ENCODE data around the gene ERVK3-1. TPM values are rescaled to one million over a fixed set of nuclear protein-coding genes. Genes with fewer than 3 reads are reported as not detected.
"Not testable (repeated sequence)": the region's sequence is repeated elsewhere in the genome, so short reads cannot be mapped to it uniquely, and the experiment has no call there.

Gene ERVK3-1
- total RNA-seq, 1 experiment from 2014 or later, result 26.0 TPM

DNA sequence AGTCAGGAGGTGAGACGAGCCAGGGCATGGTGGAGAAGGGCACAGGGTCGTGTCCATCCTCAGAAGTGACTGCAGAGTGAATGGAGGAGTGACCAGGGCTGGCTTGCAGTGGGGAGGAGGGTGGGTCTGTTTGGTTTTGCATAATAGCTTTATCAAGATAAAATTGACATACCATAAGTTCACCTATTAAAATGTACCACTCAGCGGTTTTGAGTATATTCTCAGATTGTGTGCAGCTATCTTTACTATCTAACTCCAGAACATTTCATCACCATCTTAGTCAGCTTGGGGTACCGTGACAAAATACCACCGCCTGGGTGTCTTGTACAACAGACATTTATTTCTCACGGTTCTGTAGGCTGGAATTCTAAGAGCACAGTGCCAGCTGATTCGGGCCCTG lies 13.2 kb upstream of the ERVK3-1 start:
- peaks cover 89% of the 10 kb centered on the region for H3K36me3 ChIP-seq
- H3K4me3 ChIP-seq, result no peak overlapping the region
- no peaks in the 10 kb centered on the region for H3K27me3 ChIP-seq
- DNase-seq, result no peak
- H3K9me3 ChIP-seq, result peaks cover 38% of the 10 kb centered on the region

DNA sequence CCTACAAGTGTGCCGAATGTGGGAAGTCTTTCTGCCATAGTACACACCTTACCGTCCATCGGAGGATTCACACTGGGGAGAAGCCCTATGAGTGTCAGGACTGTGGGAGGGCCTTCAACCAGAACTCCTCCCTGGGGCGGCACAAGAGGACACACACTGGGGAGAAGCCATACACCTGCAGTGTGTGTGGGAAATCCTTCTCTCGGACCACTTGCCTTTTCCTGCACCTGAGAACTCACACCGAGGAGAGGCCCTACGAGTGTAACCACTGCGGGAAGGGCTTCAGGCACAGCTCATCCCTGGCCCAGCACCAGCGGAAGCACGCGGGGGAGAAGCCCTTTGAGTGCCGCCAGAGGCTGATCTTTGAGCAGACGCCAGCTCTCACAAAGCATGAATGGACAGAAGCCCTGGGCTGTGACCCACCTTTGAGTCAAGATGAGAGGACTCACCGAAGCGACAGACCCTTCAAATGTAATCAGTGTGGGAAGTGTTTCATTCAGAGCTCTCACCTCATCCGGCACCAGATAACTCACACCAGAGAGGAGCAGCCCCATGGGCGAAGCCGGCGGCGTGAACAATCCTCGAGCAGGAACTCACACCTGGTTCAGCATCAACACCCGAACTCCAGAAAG lies 10.3 kb upstream of the ERVK3-1 start:
- H3K9me3 ChIP-seq, result peaks cover 45% of the 10 kb centered on the region
- H3K4me3 ChIP-seq, result no peak overlapping the region
- no peaks in the 10 kb centered on the region for H3K27me3 ChIP-seq
- H3K36me3 ChIP-seq, result peaks cover 87% of the 10 kb centered on the region
- no peak for DNase-seq

DNA sequence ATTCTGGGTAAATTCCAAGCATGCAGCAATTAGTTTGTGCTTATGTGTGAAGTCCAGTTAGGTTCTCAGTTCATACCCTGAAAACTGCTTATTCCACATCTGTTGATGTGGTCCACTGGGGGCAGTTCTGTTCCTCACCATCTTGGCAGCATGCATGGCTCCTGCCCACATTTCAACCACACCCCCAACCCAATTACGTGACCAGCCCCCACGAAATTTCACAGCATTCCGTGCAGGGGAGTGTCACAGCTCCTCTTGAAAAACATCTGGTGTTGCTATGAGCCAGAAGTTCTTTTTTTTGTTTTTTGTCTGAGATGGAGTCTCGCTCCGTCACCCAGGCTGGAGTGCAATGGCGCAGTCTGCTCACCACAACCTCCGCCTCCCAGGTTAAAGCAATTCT lies 9.1 kb upstream of the ERVK3-1 start:
- H3K27me3 ChIP-seq, result no peaks in the 10 kb centered on the region
- H3K4me3 ChIP-seq, result no peak overlapping the region
- H3K36me3 ChIP-seq, result peaks cover 87% of the 10 kb centered on the region
- peaks cover 46% of the 10 kb centered on the region for H3K9me3 ChIP-seq
- DNase-seq, result no peak

DNA sequence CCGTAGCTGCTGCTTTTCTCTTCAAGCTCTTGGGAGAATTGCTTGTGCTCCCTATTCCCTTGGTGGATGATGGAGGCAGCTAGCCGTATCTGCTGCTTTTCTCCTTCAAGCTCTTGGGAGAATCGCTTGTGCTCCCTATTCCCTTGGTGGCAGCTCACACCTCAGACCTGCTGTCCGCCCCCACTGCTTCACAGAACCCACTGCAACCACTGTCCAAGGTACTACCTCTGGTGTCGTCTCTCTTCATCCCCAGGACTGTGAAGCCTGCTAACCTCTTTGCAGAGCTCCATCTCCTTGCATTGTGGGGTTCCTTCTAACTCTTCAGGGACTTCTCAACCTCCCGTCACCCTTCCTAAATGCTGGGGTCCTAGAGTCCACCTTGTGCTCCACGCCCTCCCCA lies 4.6 kb upstream of the ERVK3-1 start:
- H3K9me3 ChIP-seq, result peaks cover 31% of the 10 kb centered on the region
- no peak for DNase-seq
- H3K36me3 ChIP-seq, result peaks cover 62% of the 10 kb centered on the region
- H3K27me3 ChIP-seq, result no peaks in the 10 kb centered on the region
- no peak overlapping the region for H3K4me3 ChIP-seq

DNA sequence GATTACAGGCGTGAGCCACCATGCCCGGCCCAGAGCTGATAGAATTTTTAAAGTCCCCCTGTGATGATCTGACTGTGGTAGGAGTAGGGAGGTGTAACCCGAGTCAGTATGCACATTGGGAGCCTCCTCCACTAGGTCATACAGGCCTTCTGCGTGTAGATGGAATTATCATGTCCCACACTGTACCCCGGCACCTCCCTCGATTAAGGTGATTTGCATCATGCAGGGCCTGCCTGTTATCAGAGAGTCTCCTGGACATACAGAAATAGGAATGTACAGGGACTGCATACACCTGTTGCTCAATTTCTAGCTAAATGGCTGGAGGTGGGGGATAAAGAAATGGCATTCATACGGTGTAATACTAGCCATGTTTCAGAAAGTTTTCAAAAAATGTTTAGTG lies 922 bp upstream of the ERVK3-1 start:
- H3K9me3 ChIP-seq, result peaks cover 38% of the 10 kb centered on the region
- no peak for DNase-seq
- peaks cover 68% of the 10 kb centered on the region for H3K36me3 ChIP-seq
- no peaks in the 10 kb centered on the region for H3K27me3 ChIP-seq
- no peak overlapping the region; the same call in none of the 2 replicates for H3K4me3 ChIP-seq

DNA sequence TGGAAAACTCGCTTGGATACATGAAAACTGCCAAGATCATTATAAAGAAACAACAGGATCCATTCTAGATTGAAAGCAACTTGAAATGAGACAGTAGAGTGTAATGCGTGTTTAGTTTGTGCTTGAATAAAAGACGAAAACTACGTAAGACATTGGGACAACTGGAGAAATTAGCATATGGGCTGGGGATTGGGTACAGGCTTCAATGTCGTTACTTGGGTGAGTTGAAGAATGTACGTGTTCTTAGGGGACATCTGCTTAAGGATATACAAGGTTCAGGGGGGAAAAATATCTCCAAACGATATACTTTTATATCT lies 471 bp upstream of the ERVK3-1 start:
- DNase-seq, result no peak
- H3K36me3 ChIP-seq, result peaks cover 69% of the 10 kb centered on the region
- H3K27me3 ChIP-seq, result no peaks in the 10 kb centered on the region

DNA sequence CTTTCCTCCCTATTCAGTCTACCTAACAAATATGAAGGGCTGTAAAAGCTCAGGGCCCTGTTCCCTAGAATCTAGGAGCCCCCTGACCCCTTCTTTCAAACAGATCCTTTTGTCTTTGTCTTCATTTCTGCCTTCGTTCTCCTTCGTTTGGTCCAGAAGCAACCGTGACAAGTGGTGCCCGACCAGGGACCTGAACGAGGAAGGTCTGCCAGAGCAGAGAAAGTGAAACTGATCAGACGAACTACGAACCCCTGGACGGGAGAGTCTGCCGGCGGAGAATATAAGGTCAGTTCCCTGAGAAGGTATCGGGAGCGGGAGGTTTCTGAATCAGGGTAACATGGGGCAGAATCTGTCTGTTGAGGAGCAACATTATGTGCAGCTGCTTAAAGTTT lies 751 bp downstream of the ERVK3-1 start:
- H3K36me3 ChIP-seq, result peaks cover 71% of the 10 kb centered on the region
- DNase-seq, result no peak
- H3K4me3 ChIP-seq, result peak overlapping the region; percentile 68
- no peaks in the 10 kb centered on the region for H3K27me3 ChIP-seq
- peaks cover 43% of the 10 kb centered on the region for H3K9me3 ChIP-seq

More for the DNA sequence above, 471 bp upstream of the ERVK3-1 start:
- H3K4me3 ChIP-seq, result peak overlapping the region; percentile 68
- peaks cover 42% of the 10 kb centered on the region for H3K9me3 ChIP-seq

DNA sequence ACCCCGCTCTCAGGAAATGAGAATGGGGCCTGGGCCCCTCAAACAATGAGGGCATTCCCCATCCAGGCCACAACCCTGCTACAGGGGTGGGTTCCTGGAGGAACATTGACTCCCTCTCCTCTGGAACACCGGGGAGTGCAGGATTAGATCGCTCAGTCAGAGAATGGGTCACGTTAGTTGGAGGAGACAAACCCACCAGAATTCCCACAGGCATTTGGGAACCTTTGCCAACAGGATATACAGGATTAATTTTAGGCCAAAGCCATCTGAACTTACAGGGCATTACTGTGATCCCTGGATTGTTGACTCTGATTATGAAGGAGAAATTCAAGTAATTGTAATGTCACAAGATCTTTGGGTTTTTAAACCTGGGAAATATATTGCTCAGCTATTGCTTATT lies 2.6 kb downstream of the ERVK3-1 start:
- H3K9me3 ChIP-seq, result peaks cover 48% of the 10 kb centered on the region
- H3K36me3 ChIP-seq, result peaks cover 74% of the 10 kb centered on the region
- no peaks in the 10 kb centered on the region for H3K27me3 ChIP-seq
- no peak for DNase-seq
- no peak overlapping the region for H3K4me3 ChIP-seq

DNA sequence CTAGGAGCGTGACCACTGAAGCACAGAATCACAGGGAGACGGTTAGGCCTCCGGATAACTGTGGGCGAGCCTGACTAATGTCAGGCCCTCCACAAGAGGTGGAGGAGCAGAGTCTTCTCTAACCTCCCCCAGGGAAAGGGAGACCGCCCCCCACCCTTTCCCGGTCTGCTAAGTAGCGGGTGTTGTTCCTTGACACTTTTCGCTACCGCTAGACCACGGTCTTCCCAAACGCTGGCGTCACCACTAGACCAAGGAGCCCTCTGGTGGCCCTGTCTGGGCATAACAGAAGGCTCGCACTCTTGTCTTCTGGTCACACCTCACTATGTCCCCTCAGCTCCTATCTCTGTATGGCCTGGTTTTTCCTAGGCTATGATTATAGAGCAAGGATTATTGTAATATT lies 5.5 kb downstream of the ERVK3-1 start:
- not testable (repeated sequence) for DNase-seq, H3K4me3 ChIP-seq, H3K27me3 ChIP-seq
- H3K9me3 ChIP-seq, result peaks cover 40% of the 10 kb centered on the region
- H3K36me3 ChIP-seq, result peaks cover 93% of the 10 kb centered on the region

DNA sequence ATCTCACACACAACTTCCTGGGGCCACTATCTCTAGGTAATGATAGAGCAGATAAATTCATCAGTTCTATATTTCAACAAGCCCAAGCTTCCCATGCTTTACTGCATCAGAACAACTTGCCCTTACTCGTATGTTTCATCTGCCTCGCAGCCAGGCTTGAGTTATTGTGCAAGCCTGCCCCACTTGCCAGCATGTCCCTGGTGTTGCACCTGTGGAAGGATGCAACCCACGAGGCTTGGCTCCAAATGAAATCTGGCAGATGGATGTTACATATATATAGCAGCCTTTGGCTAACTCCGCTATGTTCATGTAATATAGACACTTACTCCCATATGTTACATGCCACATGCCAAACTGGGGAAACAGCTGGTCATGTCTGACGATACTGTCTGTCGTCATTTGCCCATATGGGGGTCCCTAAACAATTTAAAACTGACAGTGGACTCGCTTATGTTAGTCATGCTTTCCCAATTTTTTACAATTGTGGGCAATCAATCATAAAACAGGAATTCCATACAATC lies 6.2 kb downstream of the ERVK3-1 start:
- Histone ChIP-seq H3K27me3 (no peaks in the 10 kb centered on the region), H3K4me3 (no peak overlapping the region), H3K9me3 (peaks cover 34% of the 10 kb centered on the region), H3K36me3 (peaks cover 86% of the 10 kb centered on the region)
- no peak for DNase-seq

DNA sequence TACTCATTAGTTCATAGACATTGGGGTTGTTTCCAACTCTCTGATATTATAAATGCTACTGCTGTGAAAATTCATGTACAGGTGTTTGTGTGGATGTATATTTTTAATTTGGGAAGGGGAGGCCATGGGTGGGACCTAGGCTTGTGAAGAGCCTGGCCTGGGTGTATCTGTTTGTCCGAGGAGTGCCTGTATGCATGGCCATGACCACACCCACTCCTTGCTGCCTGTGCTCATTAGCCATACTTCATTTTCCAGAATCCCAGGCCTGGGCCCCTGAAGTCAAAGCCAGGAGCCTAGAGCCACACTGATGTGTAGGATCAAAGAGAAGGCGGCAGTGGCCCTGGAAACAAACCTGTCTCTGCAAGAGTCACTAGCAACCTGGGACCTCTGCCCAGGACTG lies 10.4 kb downstream of the ERVK3-1 start:
- no peak overlapping the region for H3K4me3 ChIP-seq
- no peak for DNase-seq
- H3K36me3 ChIP-seq, result peaks cover 47% of the 10 kb centered on the region
- H3K27me3 ChIP-seq, result no peaks in the 10 kb centered on the region
- peaks cover 10% of the 10 kb centered on the region for H3K9me3 ChIP-seq

DNA sequence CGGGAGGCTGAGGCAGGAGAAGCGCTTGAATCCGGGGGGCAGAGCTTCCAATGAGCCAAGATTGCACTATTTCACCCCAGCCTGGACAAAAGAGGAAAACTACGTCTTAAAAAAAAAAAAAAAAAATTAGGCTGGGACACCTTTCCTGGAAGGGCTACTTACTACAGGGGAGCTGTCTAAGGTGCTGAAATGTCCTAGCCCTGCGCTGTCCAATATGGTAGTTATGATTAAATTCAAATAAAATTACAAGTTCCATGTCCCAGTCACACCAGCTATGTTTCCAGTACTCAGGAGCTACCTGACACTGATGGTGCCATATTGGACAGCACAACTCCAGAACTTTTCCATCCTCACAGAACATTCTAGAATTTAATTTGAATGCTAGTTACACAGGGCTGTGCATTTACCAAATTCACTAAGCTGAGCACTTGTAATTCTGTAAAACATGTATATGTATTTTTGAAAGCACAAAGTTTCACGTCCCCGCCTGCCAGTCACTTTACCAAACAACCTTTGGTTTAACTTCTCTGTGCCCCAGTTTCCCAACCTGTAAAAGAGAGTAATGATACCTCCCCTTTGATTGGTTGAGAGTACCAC lies 12.4 kb downstream of the ERVK3-1 start:
- H3K4me3 ChIP-seq, result no peak overlapping the region
- peaks cover 6% of the 10 kb centered on the region for H3K9me3 ChIP-seq
- H3K27me3 ChIP-seq, result no peaks in the 10 kb centered on the region
- peaks cover 41% of the 10 kb centered on the region for H3K36me3 ChIP-seq
- DNase-seq, result no peak

DNA sequence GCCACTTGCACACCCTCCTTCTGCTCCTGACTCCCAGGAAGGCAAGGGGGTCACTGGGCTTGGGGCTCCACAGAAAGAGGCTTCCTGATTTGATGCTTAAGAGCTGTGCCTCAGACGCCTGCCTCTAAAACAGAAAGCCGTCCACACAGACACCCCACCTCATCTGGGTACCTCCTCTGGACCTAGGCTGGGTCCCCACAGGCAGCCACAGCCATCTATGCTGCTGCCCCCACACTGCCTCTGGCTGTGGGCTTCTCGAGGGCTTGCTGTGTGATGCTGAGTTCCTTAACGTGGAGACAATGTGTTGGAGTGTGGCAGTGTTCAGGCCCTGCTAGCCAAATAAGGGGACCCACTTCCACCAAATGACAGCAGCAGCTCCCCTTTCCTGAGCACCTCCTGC lies 13.1 kb downstream of the ERVK3-1 start:
- H3K27me3 ChIP-seq, result no peaks in the 10 kb centered on the region
- no peak overlapping the region for H3K4me3 ChIP-seq
- peaks cover 4% of the 10 kb centered on the region; the same call in 1 of the 2 replicates for H3K9me3 ChIP-seq
- DNase-seq, result no peak
- peaks cover 34% of the 10 kb centered on the region for H3K36me3 ChIP-seq

DNA sequence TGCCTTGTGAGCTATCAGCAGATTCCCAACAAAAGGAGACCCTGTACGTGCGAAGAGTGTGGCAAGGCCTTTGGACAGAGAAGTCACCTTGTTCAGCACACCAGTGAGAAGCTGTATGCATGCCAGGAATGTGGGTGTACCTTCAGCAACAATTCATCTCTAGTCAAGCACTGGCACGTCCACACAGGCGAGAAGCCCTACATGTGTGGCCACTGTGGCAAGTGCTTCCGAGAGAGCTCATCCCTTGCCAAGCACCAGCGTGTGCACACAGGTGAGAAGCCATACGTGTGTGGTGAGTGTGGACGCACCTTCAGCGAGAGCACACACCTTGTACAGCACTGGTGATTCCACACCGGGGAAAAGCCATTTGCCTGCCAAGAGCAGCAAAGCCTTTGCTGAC lies 14.1 kb downstream of the ERVK3-1 start:
- DNase-seq, result no peak
- Histone ChIP-seq H3K27me3 (no peaks in the 10 kb centered on the region), H3K4me3 (no peak overlapping the region)

DNA sequence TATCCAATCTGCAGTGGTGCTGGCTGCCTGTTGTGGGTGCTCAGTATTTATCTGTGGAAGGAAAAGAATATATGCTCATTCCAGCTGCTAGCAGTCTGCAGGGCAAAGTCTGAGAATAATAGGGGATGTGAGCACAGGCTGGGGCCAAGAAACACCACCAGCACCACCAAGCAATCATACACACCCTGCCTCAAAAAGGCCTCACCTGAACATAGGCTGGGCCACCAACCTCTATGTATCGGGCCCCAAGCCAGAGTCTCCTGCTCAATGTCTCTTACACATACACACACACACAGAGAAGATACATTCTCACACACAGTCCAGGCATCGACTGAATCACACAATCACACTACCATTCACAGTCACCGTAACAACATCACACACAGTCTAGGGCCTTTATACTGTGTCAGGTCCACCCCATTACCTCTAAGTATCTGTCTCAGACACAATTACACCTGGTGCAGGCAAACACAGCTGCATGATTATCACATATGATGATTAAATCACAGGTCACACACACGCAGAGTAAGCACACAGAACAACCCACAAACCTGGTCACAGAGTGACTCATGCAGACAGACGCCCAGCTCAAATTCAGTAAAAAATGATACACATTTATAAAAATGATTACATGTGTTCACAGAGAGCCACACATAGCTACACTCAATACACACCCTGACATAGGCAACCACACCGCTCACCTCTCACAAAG lies 20.3 kb downstream of the ERVK3-1 start:
- Histone ChIP-seq H3K36me3 (peaks cover 23% of the 10 kb centered on the region), H3K4me3 (peak overlapping the region; percentile 89), H3K27me3 (no peaks in the 10 kb centered on the region), H3K9me3 (no peaks in the 10 kb centered on the region)
- DNase-seq, result no peak

More for the DNA sequence above, 14.1 kb downstream of the ERVK3-1 start:
- H3K9me3 ChIP-seq, result no peaks in the 10 kb centered on the region
- H3K36me3 ChIP-seq, result peaks cover 25% of the 10 kb centered on the region

DNA sequence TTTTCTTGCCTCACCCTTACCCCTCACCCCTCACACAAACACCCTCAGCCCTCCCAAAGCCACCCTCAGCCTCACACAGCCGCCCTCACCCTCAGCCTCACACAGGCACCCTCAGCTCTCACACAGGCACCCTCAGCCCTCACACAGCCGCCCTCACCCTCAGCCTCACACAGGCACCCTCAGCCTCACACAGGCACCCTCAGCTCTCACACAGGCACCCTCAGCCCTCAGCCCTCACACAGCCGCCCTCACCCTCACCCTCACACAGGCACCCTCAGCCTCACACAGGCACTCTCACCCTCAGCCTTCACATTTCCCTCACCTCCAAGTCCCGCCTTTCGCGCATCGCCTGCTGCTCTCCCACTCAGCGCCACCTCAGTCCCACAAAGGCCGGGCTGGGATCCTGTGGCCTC lies 21.3 kb downstream of the ERVK3-1 start:
- peak overlapping the region; percentile 89 for H3K4me3 ChIP-seq
- peaks cover 20% of the 10 kb centered on the region for H3K36me3 ChIP-seq
- H3K9me3 ChIP-seq, result peaks cover 2% of the 10 kb centered on the region; the same call in 1 of the 2 replicates
- no peaks in the 10 kb centered on the region for H3K27me3 ChIP-seq
- no peak for DNase-seq

DNA sequence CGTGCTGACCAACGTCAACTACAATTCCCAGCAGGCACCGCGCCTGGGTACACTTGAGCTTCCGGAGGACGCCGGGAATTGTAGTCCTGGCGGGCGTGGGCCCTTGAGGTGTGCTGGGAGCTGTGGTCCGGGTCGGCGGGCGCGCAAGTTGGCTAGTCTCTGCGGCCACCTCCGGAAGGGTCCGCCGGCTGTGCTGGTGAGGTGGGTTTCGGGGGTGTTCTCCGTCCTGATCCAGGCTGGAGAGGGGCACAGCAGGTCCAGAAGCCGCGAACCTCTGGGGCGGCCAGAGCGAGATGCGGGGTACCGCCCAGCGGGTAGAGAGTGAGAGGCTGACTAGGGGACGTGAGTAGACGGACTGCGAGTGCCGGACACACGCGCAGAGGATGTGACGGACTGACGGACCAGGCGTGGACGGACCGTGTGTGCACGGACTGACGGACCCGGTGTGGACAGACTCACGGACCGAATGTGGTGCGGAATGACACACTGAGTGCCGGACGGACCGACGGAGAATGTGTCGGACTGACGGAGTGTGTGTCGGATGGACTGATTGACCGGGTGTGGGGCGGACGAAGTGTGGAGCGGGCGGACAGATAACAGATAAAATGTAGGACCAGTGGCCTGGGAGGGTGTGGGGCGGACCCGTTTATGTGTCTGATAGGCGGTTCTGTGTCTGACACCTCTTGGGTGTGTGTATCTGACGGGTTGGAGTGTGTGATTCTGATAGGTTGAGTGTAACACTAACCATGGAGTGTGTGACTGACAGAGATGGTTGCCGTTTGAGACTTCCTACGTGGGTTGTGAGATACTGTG lies 21.9 kb downstream of the ERVK3-1 start, which contains the start of gene ZSCAN22:
Gene ZSCAN22, plus strand, starts transcription at position 81 of the 813 bp plus-strand sequence. CDS start 7,809 bp downstream, outside the sequence.
- peak within 1 kb of the TSS; percentile 89 for H3K4me3 ChIP-seq
- no peaks in the 10 kb centered on the region for H3K27me3 ChIP-seq
- DNase-seq, result peak; percentile 98
- H3K9me3 ChIP-seq, result peaks cover 2% of the 10 kb centered on the region; the same call in 1 of the 2 replicates
- peaks cover 14% of the 10 kb centered on the region for H3K36me3 ChIP-seq
